ENCODE data around the gene IFNG-AS1.

- TF ChIP-seq CTCF (conservative IDR thresholded peaks at IDR 0.05; ENCODE audit: low read length) (no peak), EZH2phosphoT487 (IDR thresholded peaks at IDR 0.05; ENCODE audit: borderline replicate concordance, low read depth, low read length) (no peak)
These were observed 45.2 kb upstream of the IFNG-AS1 start for GRCh38 chr12:67944093-67944492.

Data from OCI-LY7 (cell line).